DMS114 treated with DMSO at 0.1 percent for 48 hours (cell line): ENCODE measurements around the gene EHHADH.
"Not testable (repeated sequence)": the region's sequence is repeated elsewhere in the genome, so short reads cannot be mapped to it uniquely, and the experiment has no call there.

Experiments used
- DNase-seq: peaks from one replicate; lab custom pipeline; 2025; ENCODE audit not compliant: unreplicated experiment; lab: John Stamatoyannopoulos, UW

The EHHADH gene

GRCh38 chr3:185253645-185254410 is at the start of gene EHHADH:
EHHADH (minus strand) TSS chr3:185254049; CDS start chr3:185254022, 27 bp downstream.
- DNase-seq: peak; percentile 62

- not testable (repeated sequence) for DNase-seq
Observed at GRCh38 chr3:185299918-185300426, 46.1 kb upstream of the EHHADH start.

GRCh38 chr3:185297867-185298266 is 44.0 kb upstream of the EHHADH start:
- no peak for DNase-seq

- no peak for DNase-seq
Observed at GRCh38 chr3:185292238-185292637, 38.4 kb upstream of the EHHADH start.

- DNase-seq: no peak
Observed at GRCh38 chr3:185290266-185290665, 36.4 kb upstream of the EHHADH start.

- no peak for DNase-seq
Observed at GRCh38 chr3:185283374-185283935, 29.6 kb upstream of the EHHADH start.

GRCh38 chr3:185282696-185283373 is 29.0 kb upstream of the EHHADH start:
- peak; percentile 84 for DNase-seq

- DNase-seq: peak; percentile 37
Observed at GRCh38 chr3:185280572-185281365, 26.9 kb upstream of the EHHADH start.

GRCh38 chr3:185279587-185280138 is 25.8 kb upstream of the EHHADH start:
- DNase-seq: no peak

- no peak for DNase-seq
Observed at GRCh38 chr3:185276415-185276814, 22.6 kb upstream of the EHHADH start.

GRCh38 chr3:185272033-185272432 is 18.2 kb upstream of the EHHADH start:
- no peak for DNase-seq

- DNase-seq: no peak
Observed at GRCh38 chr3:185270956-185271332, 17.1 kb upstream of the EHHADH start.

- DNase-seq: no peak
Observed at GRCh38 chr3:185270262-185270955, 16.6 kb upstream of the EHHADH start.

GRCh38 chr3:185268194-185268962 is 14.5 kb upstream of the EHHADH start:
- no peak for DNase-seq

GRCh38 chr3:185267193-185267592 is 13.3 kb upstream of the EHHADH start:
- no peak for DNase-seq

GRCh38 chr3:185264849-185265553 is 11.2 kb upstream of the EHHADH start:
- no peak for DNase-seq

- DNase-seq: no peak
Observed at GRCh38 chr3:185263423-185263822, 9.6 kb upstream of the EHHADH start.

- no peak for DNase-seq
Observed at GRCh38 chr3:185257334-185257733, 3.5 kb upstream of the EHHADH start.

GRCh38 chr3:185254799-185255198 is 950 bp upstream of the EHHADH start:
- DNase-seq: no peak
